ENCODE measurements around the gene AKT1.

DNA sequence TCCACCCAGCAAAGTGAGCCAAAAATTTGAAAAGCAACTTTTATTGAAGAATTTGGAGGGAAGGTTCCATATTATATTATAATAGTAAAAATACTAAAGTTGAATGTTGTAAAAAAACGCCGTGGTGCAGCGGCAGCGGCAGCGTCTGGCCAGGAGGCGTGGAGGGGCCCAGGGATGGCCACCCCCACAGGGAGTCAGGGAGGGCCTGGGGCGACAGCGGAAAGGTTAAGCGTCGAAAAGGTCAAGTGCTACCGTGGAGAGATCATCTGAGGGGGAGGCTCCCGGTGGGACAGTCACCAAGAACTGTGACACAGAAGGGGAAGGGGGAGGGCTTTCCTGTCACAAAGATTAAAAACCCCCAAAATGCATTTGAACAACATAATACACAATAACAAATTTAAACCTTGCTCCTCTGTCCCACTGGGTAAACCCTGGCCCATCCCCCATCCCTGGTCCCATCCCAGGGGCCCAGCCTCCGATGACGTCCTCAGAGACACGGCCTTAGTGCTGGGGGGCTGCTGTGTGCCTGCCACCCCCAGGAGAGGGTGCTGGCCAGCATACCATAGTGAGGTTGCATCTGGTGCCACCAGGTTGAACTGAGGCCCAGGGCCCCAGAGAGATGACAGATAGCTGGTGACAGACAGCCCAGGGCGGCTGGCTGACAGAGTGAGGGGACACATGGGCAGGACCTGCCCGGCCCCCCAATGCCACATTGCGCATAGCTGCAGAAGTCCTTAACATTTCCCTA is 26.1 kb downstream of the AKT1 start:
- TF ChIP-seq POLR2A (IDR thresholded peaks at IDR 0.05; ENCODE audit: low read length), result no peak
- TF ChIP-seq GATA1 (IDR thresholded peaks at IDR 0.05; ENCODE audit: low read depth, low read length), result no peak
